Suppressor macrophage (primary cell): ENCODE data around the gene DISC1.
A peak's percentile ranks its signal among the peaks of the same experiment; 100 is the strongest.
"Not testable (repeated sequence)": the region's sequence is repeated elsewhere in the genome, so short reads cannot be mapped to it uniquely, and the experiment has no call there.

ENCODE experiments used
- DNase-seq, 4 experiments: peaks; one replicate each; pipeline ENCODE4 v3.0.0-alpha.2; 2020 to 2022

Gene DISC1

GRCh38 chr1:231606712-231607111 lies 19.9 kb upstream of the DISC1 start:
- DNase-seq = no peak

GRCh38 chr1:231610388-231610787 lies 16.2 kb upstream of the DISC1 start:
- peak; percentile 33 to 75 (median 55) for DNase-seq

- no peak for DNase-seq
These were observed 15.5 kb upstream of the DISC1 start for GRCh38 chr1:231611111-231611510.

GRCh38 chr1:231611851-231612250 lies 14.7 kb upstream of the DISC1 start:
- no peak for DNase-seq

- peak; percentile 64 to 88 (median 81) for DNase-seq
These were observed 14.0 kb upstream of the DISC1 start for GRCh38 chr1:231612393-231613089.

- peak in 3 of 4 experiments; percentile 27 to 29 (median 28) for DNase-seq
These were observed 12.9 kb upstream of the DISC1 start for GRCh38 chr1:231613419-231614349.

GRCh38 chr1:231616667-231617066 lies 9.9 kb upstream of the DISC1 start:
- DNase-seq = no peak

- DNase-seq = peak in 1 of 4 experiments; percentile 28
These were observed 7.9 kb upstream of the DISC1 start for GRCh38 chr1:231618609-231619256.

- DNase-seq = no peak
These were observed 7.3 kb upstream of the DISC1 start for GRCh38 chr1:231619257-231619634.

GRCh38 chr1:231625042-231625441 lies 1.5 kb upstream of the DISC1 start:
- not testable (repeated sequence) for DNase-seq

GRCh38 chr1:231625975-231626534 lies 535 bp upstream of the DISC1 start:
- DNase-seq = no peak

GRCh38 chr1:231626951-231627614 lies 493 bp downstream of the DISC1 start:
- peak; percentile 66 to 86 (median 84) for DNase-seq

- DNase-seq = no peak
These were observed 1.8 kb downstream of the DISC1 start for GRCh38 chr1:231628207-231628876.

- peak; percentile 64 to 82 (median 78) for DNase-seq
These were observed 2.5 kb downstream of the DISC1 start for GRCh38 chr1:231629132-231629531.

- no peak for DNase-seq
These were observed 4.1 kb downstream of the DISC1 start for GRCh38 chr1:231630558-231631205.

- no peak for DNase-seq
These were observed 5.1 kb downstream of the DISC1 start for GRCh38 chr1:231631717-231632116.

- DNase-seq = no peak
These were observed 5.5 kb downstream of the DISC1 start for GRCh38 chr1:231632119-231632518.

- DNase-seq = no peak
These were observed 7.9 kb downstream of the DISC1 start for GRCh38 chr1:231634323-231635013.

- no peak for DNase-seq
These were observed 9.6 kb downstream of the DISC1 start for GRCh38 chr1:231636157-231636556.

GRCh38 chr1:231636922-231637321 lies 10.3 kb downstream of the DISC1 start:
- DNase-seq = not testable (repeated sequence)
